PC-3 (cell line): Measurements from ENCODE around the gene CDK15.

Experiments used
- CTCF ChIP-seq: fragments of 300-600 bp; sonication (generic); conservative IDR thresholded peaks from 2 replicates; pipeline ENCODE4 v1.5.1; 2017; ENCODE audit warnings: antibody characterized with exemption, low read depth, mild to moderate bottlenecking, low read length
- EZH2 ChIP-seq: fragments of 300-600 bp; sonication (generic); IDR thresholded peaks from one replicate; pipeline ENCODE4 v1.6.1; 2017; ENCODE audit warnings: antibody characterized with exemption, mild to moderate bottlenecking, low read length; ENCODE audit not compliant: unreplicated experiment
- EZH2phosphoT487 ChIP-seq: fragments of 300-600 bp; sonication (generic); IDR thresholded peaks from 2 replicates; pipeline ENCODE4 v1.6.1; 2018; ENCODE audit warnings: mild to moderate bottlenecking, antibody characterized with exemption, low read length, borderline replicate concordance

- TF ChIP-seq CTCF (no peak), EZH2 (no peak), EZH2phosphoT487 (no peak)
Observed at GRCh38 chr2:201781557-201782051, 24.7 kb upstream of the CDK15 start.
